Bronchial epithelial cell (primary cell): ENCODE data around the gene SLX4IP. TPM values are rescaled to one million over a fixed set of nuclear protein-coding genes. Genes with fewer than 3 reads are reported as not detected.

Experiments
- DNase-seq: peaks from one replicate; pipeline ENCODE4 v3.0.0-alpha.2; 2010; ENCODE audit warnings: low read depth
- FAIRE-seq: peaks from 2 replicates; lab custom pipeline; 2011; peaks lifted over from hg19 to GRCh38; lab: Jason Lieb, UNC
- H3K27me3 ChIP-seq: 2 replicates; pipeline ENCODE4 v1.5.1; 2011; ENCODE audit warnings: low read length; ENCODE audit not compliant: control insufficient read depth, insufficient read depth
- H3K36me3 ChIP-seq: 2 replicates; pipeline ENCODE4 v1.5.1; 2011; ENCODE audit warnings: low read length; ENCODE audit not compliant: control insufficient read depth, insufficient read depth
- H3K4me3 ChIP-seq: 2 replicates; pipeline ENCODE4 v1.5.1; 2011; ENCODE audit warnings: mild to moderate bottlenecking, low read depth, low read length, control low read depth
- total RNA-seq: library from RNA; depleted of rRNA; stranded (reverse); fragments of >200 nt; gene quantifications from 2 replicates; pipeline ENCODE4 v1.2.1, GENCODE V29; 2014
- TF ChIP-seq, protein P1 (sequence below): IDR thresholded peaks from 2 replicates; pipeline ENCODE4 v1.5.1; 2011; ENCODE audit warnings: mild to moderate bottlenecking, moderate library complexity, low read length, control low read depth, inconsistent platforms; ENCODE audit not compliant: insufficient read depth, severe bottlenecking

Gene SLX4IP
- total RNA-seq, 1 donor from 2014 or later, result 3.9 TPM

DNA sequence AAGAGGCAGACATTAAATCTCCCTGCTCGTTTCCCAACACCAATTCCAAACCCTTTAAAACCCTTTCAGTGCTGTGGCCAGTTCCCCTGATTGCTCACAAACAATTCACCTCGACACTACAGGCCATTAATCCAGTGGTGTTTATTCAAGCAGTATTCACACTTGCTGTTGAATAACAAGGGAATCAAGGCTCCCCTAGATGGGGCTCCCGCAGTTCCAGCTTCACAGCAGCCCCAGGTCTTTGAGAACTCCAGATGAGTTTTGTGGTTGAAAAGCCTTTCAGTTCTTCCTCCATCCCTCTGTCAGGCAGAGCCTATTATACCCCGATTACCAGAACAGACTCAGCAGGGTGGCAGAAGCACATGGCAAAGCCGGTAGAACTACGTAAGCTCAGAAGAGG lies 202.5 kb downstream of the SLX4IP start:
- Histone ChIP-seq H3K27me3 (no peaks in the 10 kb centered on the region), H3K36me3 (peaks cover 27% of the 10 kb centered on the region), H3K4me3 (no peak overlapping the region)
- FAIRE-seq (no peak), DNase-seq (no peak)
- TF ChIP-seq, protein P1, sequence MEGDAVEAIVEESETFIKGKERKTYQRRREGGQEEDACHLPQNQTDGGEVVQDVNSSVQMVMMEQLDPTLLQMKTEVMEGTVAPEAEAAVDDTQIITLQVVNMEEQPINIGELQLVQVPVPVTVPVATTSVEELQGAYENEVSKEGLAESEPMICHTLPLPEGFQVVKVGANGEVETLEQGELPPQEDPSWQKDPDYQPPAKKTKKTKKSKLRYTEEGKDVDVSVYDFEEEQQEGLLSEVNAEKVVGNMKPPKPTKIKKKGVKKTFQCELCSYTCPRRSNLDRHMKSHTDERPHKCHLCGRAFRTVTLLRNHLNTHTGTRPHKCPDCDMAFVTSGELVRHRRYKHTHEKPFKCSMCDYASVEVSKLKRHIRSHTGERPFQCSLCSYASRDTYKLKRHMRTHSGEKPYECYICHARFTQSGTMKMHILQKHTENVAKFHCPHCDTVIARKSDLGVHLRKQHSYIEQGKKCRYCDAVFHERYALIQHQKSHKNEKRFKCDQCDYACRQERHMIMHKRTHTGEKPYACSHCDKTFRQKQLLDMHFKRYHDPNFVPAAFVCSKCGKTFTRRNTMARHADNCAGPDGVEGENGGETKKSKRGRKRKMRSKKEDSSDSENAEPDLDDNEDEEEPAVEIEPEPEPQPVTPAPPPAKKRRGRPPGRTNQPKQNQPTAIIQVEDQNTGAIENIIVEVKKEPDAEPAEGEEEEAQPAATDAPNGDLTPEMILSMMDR, result no peak

DNA sequence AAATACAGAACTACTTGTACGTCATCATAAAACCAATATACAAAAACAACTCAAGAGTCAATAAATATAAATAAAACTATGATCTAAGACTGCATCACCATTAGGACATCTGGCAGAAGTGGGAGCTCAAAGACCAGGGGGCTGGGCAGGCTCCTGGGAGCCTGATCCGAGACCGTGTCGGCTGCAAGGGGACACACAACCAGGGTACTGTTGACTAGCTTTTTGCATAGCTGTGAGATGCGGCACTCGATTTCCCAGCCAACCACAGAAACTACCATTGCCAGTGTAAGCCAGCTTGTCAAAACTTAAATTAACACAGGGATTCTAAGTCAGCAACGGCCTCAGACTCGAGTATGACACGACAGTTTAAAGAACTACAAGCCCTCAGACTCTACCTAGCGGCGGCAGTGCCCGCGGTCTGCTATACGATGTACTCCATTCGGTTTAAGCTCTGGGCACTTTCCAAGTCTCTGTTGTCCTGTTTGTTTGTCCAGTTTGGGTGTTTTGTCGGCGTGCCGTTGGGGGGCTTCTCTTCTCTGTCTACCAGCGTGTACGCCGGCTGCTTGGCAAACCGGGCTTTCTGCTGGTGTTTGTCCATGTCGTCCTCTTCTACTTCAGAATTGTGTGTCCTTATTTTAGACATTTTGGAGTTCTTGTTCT lies 204.1 kb downstream of the SLX4IP start:
- Histone ChIP-seq H3K27me3 (no peaks in the 10 kb centered on the region), H3K36me3 (peaks cover 37% of the 10 kb centered on the region), H3K4me3 (no peak overlapping the region)
- TF ChIP-seq, protein P1, result no peak
- FAIRE-seq (no peak), DNase-seq (no peak)

DNA sequence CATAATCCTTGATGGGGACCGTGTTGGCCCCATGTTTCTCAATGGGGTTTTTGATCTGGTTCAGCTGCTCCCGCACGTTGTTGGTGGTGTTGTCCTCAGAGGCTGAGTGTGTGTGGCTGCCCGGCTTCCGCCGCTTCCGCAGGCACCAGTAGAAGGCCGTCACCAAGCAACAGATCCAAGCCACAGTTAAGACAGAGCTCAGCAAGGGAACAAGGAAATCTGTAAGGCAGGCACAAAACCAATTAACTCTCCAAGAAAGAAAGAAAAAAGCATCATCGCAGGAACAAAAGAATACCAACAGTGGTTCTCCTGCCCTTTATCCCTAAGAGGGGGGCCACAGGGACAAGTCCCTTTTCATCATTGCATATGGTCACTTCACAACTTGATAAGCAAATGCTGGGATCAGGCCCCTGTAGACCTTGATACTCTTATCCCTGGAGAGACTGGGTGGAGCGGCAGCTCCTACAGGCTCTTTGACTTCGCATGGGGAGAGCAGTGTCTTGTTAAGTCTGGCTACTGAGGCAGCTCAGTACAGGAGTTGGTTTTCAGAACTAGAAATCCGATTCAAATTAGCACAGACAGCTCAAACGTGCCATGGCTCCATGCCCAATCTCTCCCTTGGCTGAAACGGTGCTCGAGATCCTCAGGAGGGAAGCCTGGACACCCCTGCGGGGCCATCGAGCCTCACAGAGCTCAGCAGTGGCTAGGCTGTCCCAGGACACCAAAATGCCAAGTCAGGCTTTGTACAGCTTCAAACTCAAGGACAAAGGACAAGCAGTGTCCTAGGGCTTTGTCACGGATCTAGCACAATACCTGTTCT lies 204.8 kb downstream of the SLX4IP start:
- H3K36me3 ChIP-seq, result peaks cover 45% of the 10 kb centered on the region
- TF ChIP-seq, protein P1, result no peak
- FAIRE-seq (no peak), DNase-seq (no peak)
- H3K4me3 ChIP-seq, result no peak overlapping the region
- H3K27me3 ChIP-seq, result no peaks in the 10 kb centered on the region

DNA sequence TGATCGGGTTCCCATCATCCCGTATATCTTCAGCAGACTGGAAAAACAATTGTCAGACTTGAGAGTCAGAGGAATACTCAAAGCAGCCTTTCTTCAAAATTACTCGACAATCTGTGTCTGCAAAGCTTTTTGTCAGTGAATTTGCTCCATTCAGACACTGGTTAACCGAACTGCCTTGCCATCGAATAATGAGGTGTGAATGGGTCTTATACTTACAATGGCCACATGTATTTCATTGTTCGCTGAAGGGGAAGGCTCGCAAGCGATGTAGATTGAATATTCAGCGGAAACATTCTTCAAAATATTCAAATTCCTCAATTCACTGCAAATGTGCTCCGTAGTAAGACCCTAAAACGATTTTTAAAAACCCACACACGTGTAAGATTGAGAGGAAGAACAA lies 205.8 kb downstream of the SLX4IP start:
- TF ChIP-seq, protein P1, result no peak
- DNase-seq, result no peak
- Histone ChIP-seq H3K36me3 (peaks cover 53% of the 10 kb centered on the region), H3K27me3 (no peaks in the 10 kb centered on the region), H3K4me3 (no peak overlapping the region)
- no peak for FAIRE-seq

DNA sequence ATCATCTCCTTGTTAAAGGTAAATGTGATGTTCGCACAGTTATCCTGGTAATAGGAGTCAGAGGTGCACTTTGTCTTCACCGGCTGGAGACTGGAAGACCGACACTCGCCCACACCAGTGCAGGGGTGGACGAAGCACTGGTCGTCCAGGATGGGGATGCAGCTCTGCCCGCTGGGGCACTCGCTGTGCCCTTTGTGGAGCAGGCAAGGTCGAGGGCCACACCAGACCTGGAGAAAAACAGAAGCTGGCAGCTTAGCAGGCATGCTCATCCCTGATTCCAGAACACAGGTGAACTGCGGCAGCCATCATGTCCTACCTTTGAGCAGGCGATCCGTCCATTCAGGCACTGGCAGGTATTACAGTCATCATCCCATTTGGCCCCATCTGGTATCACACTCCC lies 206.4 kb downstream of the SLX4IP start:
- H3K4me3 ChIP-seq, result no peak overlapping the region
- TF ChIP-seq, protein P1, result no peak
- peaks cover 56% of the 10 kb centered on the region for H3K36me3 ChIP-seq
- FAIRE-seq (no peak), DNase-seq (no peak)
- no peaks in the 10 kb centered on the region for H3K27me3 ChIP-seq
